ENCODE measurements around the gene ADORA2A.

Gene ADORA2A

GRCh38 chr22:24410110-24410856 is 17.1 kb upstream of the ADORA2A start:
- no peak for DNase-seq
- Histone ChIP-seq H3K9me3 (no peaks in the 10 kb centered on the region), H3K4me1 (peaks cover 27% of the 10 kb centered on the region), H3K4me3 (ENCODE audit: low read depth, low read length) (no peak overlapping the region), H3K27me3 (no peaks in the 10 kb centered on the region), H3K36me3 (peaks cover 14% of the 10 kb centered on the region)
- no peak for TF ChIP-seq CTCF (IDR thresholded peaks at IDR 0.05; ENCODE audit: low read depth, low read length)

DNA sequence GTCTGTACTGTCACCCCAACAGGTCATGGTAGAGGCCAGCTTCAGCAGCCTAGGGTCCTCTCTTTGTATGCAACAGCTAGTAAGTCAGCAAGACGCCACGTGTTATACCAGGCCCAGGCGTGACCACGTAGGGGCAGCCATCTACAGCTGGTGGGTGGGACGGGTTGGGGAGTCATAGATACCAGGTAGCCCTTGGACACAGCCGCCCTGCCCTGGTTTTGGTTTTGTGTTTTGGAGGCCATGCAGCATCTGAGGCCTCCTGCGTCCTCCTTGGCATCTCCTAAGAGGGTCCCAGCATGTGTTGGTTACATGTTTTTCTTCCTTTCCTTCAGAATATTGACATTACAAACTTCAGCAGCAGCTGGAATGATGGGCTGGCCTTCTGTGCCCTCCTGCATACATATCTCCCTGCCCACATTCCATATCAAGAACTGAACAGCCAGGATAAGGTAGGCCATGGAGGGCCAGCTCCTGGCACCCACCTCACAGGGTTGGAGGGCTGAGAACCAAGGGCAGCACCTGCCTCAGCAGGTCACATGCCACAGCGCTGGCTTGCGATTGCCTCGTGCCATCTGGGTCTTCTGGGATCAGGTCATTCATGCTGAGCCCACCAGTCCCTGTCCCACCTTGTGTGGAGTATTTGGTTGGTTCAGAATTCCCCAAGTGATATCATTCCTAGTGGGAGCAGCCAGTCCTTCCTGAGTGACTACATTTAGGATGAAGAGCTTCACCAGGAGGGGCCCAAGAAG is 16.0 kb upstream of the ADORA2A start:
- Histone ChIP-seq H3K36me3 (peaks cover 16% of the 10 kb centered on the region), H3K4me1 (peaks cover 27% of the 10 kb centered on the region), H3K9me3 (no peaks in the 10 kb centered on the region), H3K4me3 (ENCODE audit: low read depth, low read length) (no peak overlapping the region), H3K27me3 (no peaks in the 10 kb centered on the region)
- no peak for DNase-seq
- TF ChIP-seq CTCF (IDR thresholded peaks at IDR 0.05; ENCODE audit: low read depth, low read length), result no peak

GRCh38 chr22:24412274-24412673 is 15.1 kb upstream of the ADORA2A start:
- Histone ChIP-seq H3K36me3 (peaks cover 21% of the 10 kb centered on the region), H3K4me1 (peaks cover 21% of the 10 kb centered on the region), H3K4me3 (ENCODE audit: low read depth, low read length) (no peak overlapping the region), H3K27me3 (no peaks in the 10 kb centered on the region), H3K9me3 (no peaks in the 10 kb centered on the region)
- TF ChIP-seq CTCF (IDR thresholded peaks at IDR 0.05; ENCODE audit: low read depth, low read length), result no peak
- DNase-seq, result no peak

DNA sequence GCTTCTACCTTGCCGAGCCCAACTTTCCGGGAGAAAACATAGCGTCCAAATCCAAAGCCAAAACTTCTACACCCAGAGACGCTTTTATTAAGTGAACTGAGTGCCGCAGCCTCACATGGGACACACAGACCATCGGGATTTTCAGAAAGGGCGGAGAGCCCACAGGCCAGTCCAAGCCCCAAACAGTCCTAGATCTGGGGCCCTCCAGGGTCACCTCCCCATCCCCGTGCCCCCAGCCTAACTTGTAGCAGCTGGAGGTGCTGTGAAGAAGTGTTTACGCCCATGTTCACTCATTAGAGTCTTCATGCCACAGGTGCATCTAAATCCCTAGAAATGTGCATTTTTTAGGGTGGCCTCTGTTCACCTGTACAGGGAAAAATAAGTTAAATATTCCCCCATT is 14.1 kb upstream of the ADORA2A start:
- Histone ChIP-seq H3K36me3 (peaks cover 21% of the 10 kb centered on the region), H3K4me3 (ENCODE audit: low read depth, low read length) (no peak overlapping the region)
- TF ChIP-seq CTCF (IDR thresholded peaks at IDR 0.05; ENCODE audit: low read depth, low read length), result no peak

DNA sequence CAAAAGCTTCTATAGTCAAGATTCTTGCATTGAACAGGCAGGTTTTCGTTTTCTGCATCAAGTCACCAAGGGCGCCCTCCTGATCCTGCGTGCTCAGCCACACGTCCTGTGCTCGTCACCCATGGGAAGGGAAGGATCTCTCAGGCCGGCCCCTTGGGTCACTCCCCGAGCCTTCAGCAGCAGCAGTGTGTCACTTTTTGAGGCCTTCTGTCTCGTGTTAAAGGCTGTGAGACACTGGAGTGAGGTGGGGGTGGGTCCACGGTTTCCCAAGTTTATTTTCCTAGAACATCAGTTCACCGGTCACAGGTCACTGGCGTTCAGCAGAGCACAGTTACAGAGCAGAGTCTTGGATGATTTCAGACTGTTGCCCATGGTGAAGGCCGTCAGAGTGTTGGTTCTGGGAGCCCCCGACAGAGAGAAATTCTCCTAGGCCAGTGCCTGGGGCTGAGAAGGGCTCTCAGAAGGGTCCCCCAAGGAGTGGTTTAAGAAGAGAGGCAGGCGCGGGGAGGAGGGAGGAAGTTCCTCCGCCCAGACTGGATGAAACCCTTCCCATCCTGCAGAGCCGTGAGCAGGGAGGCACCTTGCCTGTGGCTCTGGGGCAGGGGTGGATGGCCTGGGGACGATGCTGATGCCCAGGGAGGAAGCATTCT is 13.5 kb upstream of the ADORA2A start:
- Histone ChIP-seq H3K4me1 (peaks cover 5% of the 10 kb centered on the region; the same call in 1 of the 2 replicates), H3K4me3 (ENCODE audit: low read depth, low read length) (no peak overlapping the region), H3K9me3 (no peaks in the 10 kb centered on the region), H3K27me3 (no peaks in the 10 kb centered on the region), H3K36me3 (peaks cover 21% of the 10 kb centered on the region)
- DNase-seq, result no peak
- no peak for TF ChIP-seq CTCF (IDR thresholded peaks at IDR 0.05; ENCODE audit: low read depth, low read length)

More for the DNA sequence above, 14.1 kb upstream of the ADORA2A start:
- Histone ChIP-seq H3K4me1 (peaks cover 11% of the 10 kb centered on the region), H3K27me3 (no peaks in the 10 kb centered on the region), H3K9me3 (no peaks in the 10 kb centered on the region)
- DNase-seq, result no peak

Measured in BE2C (cell line).